Omental fat pad (tissue), 4 donors: Measurements from ENCODE around the gene CAPN10. TPM values are rescaled to one million over a fixed set of nuclear protein-coding genes. Genes with fewer than 3 reads are reported as not detected.

Experiments used
- ATAC-seq: fragments of 150-250 bp; one replicate; pipeline ENCODE4 v1.9.1; 2016; ENCODE audit warnings: mild to moderate bottlenecking, moderate library complexity; ENCODE audit not compliant: low FRiP score
- DNase-seq: peaks from one replicate; pipeline ENCODE4 v3.0.0-alpha.2; 2019; ENCODE audit warnings: low spot score
- CTCF ChIP-seq, 3 donors: fragments of 450-650 bp; IDR thresholded peaks; one replicate each; pipeline ENCODE4 v1.5.1; 2016 to 2017; ENCODE audit warnings: antibody characterized with exemption in 3 of 3, mild to moderate bottlenecking in 3 of 3, moderate library complexity in 2 of 3
- total RNA-seq, 4 donors: library from RNA; depleted of rRNA; stranded (reverse); fragments of >200 nt; gene quantifications; one replicate each; pipeline ENCODE4 v1.1.0, GENCODE V29; 2016

CAPN10 gene
- total RNA-seq, 4 donors from 2014 or later, result 11.6 to 22.6 (median 17.7) TPM

GRCh38 chr2:240577281-240578109, 9.0 kb upstream of the CAPN10 start:
- no peak for TF ChIP-seq CTCF (IDR thresholded peaks at IDR 0.05)
- DNase-seq, result no peak
- ATAC-seq, result no peak

DNA sequence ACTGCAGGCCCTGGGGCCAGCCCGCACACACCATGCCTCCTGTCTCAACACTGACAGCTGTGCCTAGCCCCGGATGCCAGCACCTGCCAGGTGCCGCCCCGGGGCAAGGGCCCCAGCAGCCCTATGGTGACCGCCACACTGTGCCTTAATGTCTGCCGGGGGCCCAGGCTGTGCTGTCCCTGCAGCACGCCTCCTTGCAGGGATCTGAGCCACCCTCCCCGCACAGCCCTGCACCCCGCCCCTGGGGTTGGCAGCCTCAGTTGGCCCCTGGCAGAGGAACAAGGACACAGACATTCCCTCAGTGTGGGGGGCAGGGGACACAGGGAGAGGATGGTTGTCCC, 8.5 kb upstream of the CAPN10 start:
- ATAC-seq, result no peak
- no peak for TF ChIP-seq CTCF (IDR thresholded peaks at IDR 0.05)
- DNase-seq, result no peak

GRCh38 chr2:240578488-240578887, 8.0 kb upstream of the CAPN10 start:
- no peak for DNase-seq
- no peak for TF ChIP-seq CTCF (IDR thresholded peaks at IDR 0.05)
- ATAC-seq, result no peak

DNA sequence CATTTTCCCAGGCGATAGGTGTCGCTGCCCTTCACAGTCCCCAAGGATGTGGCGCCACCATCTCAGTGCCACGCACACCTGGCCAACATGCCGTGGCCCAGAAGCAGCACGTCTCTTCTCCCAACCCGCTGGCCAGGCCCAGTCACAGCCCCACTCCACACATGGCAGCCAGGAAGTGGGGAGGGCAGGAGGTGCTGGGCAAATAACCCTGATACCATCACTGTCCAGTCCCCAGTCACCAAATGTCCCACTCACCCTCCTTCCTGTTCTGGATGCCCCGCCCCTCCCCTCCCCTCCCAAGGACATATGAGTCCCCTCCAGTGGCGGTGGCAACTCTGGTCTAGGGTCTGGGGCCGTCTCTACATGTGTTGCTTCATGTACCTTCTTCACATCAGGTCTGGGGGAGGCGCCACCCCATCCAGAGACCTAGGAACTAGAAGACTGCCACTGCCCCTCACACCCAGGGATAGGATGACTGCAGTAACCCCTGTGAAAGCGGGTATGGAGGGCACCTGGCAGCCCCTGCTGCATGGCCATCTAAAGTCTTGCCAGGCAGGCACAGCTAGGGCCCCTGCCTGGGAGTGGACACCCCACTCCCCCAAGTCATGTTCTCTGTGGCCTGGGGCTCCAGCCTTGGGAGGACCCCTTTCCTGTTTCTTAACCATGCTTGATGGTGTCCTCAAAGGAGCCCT, 7.3 kb upstream of the CAPN10 start:
- TF ChIP-seq CTCF (IDR thresholded peaks at IDR 0.05), result no peak
- DNase-seq, result no peak
- ATAC-seq, result peak; percentile 1

- no peak for TF ChIP-seq CTCF (IDR thresholded peaks at IDR 0.05)
- ATAC-seq (peak; percentile 94), DNase-seq (peak; percentile 32)
Measured at GRCh38 chr2:240579771-240580614, 6.5 kb upstream of the CAPN10 start.

DNA sequence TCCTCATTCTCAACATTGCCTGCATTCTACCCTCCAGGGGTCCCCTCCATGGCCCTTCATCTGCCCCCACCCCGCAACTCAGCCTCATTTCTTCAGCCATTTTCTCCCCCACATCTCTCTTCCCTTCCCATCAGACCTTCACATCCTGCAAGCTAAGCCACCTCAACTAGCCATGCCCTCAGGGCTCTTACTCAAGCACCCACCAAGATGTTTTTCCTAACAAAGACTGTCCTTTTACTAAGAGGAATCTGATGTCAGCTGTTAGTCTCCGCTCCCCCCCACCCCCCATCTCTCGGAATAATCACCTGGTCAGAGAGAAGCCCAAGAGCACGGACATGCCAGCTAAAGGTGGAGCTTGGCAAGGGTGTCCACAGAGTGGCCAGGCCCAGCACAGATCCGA, 4.7 kb upstream of the CAPN10 start:
- no peak for ATAC-seq
- no peak for DNase-seq
- no peak for TF ChIP-seq CTCF (IDR thresholded peaks at IDR 0.05)
